ENCODE data around the gene GLUD2. TPM values are rescaled to one million over a fixed set of nuclear protein-coding genes. Genes with fewer than 3 reads are reported as not detected.
"Not testable (repeated sequence)": the region's sequence is repeated elsewhere in the genome, so short reads cannot be mapped to it uniquely, and the experiment has no call there.

The GLUD2 gene
- total RNA-seq, 1 experiment from 2014 or later = 0.55 TPM

DNA sequence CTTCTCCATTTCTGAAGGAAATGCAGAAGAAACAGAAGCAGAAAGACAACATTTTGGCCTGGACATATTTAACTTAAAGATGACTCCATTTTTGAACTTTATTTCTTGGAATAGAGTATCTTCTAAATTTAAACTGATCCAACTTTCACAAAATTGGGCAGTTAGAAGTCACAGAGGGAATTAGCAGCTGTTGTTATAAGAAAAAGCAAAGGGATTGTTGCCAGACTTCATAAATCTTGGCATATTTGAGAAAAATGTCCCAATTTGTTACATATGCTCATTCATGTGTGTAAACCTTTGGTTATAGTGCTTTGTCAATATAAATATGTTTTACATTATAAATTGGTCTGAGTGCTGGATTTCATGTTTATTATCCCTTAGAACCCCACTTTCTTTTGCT lies 3.4 kb downstream of the GLUD2 start:
- H3K4me1 ChIP-seq (replicated peaks) = no peaks in the 10 kb centered on the region
- no peak overlapping the region for H3K4me3 ChIP-seq
- no peak for DNase-seq (ENCODE audit: low read depth in 1 of 2, low spot score in 2 of 2)
- H3K36me3 ChIP-seq = no peaks in the 10 kb centered on the region
- H3K9me3 ChIP-seq (replicated peaks) = no peaks in the 10 kb centered on the region
- no peak overlapping the region for H3K27ac ChIP-seq
- H3K27me3 ChIP-seq (replicated peaks) = no peaks in the 10 kb centered on the region

DNA sequence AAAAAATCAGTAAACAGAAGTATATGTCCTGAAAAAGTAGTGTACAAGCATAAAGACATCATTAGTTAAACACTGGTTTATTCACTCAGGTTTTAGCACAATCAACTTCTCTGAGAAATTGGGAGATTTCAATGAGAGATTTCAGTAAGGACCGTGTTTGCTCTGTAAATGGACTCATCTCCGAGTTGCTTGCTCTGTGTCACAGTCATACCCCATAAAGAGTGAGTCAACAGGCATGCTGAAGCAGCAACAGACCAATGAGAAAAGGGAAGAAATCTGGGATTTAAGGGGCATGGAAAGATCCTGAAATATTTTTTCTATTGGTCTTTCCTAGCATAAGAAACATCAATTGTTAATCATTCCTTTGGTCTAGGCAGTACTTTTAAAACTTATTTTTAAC lies 4.7 kb downstream of the GLUD2 start:
- no peak for DNase-seq (ENCODE audit: low read depth in 1 of 2, low spot score in 2 of 2)
- Histone ChIP-seq H3K27ac (no peak overlapping the region), H3K27me3 (replicated peaks) (no peaks in the 10 kb centered on the region), H3K36me3 (no peaks in the 10 kb centered on the region), H3K4me3 (no peak overlapping the region), H3K4me1 (replicated peaks) (no peaks in the 10 kb centered on the region), H3K9me3 (replicated peaks) (no peaks in the 10 kb centered on the region)

DNA sequence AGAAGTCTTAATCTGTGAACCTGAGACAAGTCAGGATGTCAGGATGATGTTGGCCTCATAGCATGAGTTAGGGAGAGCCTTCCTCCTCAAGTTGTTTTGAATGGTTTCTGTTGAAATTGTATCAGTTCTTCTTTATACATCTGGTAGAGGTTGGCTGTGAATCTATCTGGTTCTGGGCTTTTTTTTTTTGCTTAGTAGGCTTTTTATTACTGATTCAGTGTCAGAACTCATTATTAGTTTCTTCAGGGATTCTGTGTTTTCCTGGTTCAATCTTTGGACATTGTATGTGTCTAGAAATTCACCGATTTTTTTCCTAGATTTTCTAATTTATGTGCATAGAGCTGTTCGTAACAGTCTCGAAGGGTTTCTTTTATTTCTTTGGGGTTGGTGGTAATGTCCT lies 14.9 kb downstream of the GLUD2 start:
- no peaks in the 10 kb centered on the region for H3K36me3 ChIP-seq
- no peaks in the 10 kb centered on the region for H3K27me3 ChIP-seq (replicated peaks)
- DNase-seq (ENCODE audit: low read depth in 1 of 2, low spot score in 2 of 2) = no peak
- H3K9me3 ChIP-seq (replicated peaks) = no peaks in the 10 kb centered on the region
- H3K27ac ChIP-seq = no peak overlapping the region
- no peak overlapping the region for H3K4me3 ChIP-seq
- H3K4me1 ChIP-seq (replicated peaks) = no peaks in the 10 kb centered on the region

DNA sequence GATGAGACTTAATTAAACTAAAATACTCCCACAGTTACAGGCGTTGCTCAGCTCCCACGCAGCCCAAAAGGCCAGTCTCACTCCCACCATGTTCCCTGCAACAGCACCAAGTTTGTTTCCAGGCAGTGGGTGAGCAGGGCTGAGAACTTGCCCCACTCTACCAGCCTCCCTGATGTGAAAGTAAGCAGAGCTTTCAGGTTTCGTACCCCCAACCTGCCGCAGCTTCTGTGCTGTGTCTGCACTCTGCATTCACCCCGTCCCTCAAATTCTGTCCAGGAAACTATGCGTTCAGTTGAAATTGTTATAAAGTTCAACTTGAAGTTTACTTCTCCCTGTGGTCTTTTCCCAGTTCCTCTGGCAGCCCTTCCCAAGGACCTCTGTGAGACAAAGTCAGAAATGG lies 17.2 kb downstream of the GLUD2 start:
- no peaks in the 10 kb centered on the region for H3K36me3 ChIP-seq
- H3K4me1 ChIP-seq (replicated peaks) = no peaks in the 10 kb centered on the region
- no peaks in the 10 kb centered on the region for H3K9me3 ChIP-seq (replicated peaks)
- H3K27ac ChIP-seq = no peak overlapping the region
- no peak overlapping the region for H3K4me3 ChIP-seq
- H3K27me3 ChIP-seq (replicated peaks) = no peaks in the 10 kb centered on the region
- DNase-seq (ENCODE audit: low read depth in 1 of 2, low spot score in 2 of 2) = no peak

DNA sequence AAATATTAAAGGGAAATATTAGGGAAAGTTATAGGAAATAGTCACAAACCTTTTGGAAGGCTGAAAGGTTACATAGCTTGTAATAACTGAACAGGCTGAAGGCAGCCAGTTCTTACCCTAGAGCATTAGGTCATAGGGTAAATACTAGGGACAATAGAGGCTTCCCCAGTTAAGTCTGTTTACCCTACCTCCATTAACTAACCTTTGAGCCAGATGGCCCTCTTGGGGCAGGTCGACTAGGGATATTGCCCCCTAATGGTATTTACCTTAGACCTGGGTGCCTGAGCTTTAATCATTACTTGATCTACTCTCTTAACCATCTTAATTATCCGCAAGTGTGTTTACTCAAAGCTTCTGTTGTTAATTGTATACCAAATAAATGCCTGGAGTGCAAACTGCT lies 36.8 kb downstream of the GLUD2 start:
- not testable (repeated sequence) for H3K4me1 ChIP-seq (replicated peaks); H3K36me3 ChIP-seq; H3K4me3 ChIP-seq; H3K9me3 ChIP-seq (replicated peaks); H3K27me3 ChIP-seq (replicated peaks); DNase-seq (ENCODE audit: low read depth in 1 of 2, low spot score in 2 of 2); H3K27ac ChIP-seq

DNA sequence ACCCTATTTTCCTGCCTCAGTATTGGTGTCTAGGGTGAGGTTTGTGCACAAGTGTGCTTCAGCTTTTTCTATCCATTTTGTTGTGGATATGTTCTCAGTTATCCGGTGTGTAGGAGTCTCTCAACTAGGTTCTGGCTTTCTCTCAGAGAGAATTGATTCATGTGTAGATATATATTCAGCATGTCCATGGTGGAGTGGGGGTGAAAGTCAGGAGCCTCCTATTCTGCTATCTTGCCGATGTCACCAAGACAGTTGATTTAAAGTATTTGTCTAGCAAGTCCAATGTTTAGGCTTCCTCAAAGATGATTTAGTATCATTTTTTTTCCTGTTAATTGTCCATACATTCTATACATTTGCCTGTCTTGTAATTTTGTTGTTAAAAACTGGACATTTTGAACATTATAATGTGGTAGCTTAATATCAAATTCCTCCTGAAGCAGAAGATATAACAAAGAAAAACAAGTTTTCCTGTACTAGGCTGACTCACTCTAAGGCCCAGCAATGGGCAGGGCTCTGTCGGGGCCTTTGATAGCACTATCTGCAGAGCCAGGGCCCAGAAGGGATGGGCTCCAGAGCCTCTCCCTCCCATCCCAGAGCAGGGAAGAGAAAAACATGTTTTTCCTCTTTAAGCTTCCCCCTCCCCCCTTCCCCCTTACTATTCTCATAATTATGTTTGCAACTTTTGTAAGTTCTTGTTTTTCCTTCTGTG lies 37.6 kb downstream of the GLUD2 start:
- Histone ChIP-seq H3K9me3 (replicated peaks) (no peaks in the 10 kb centered on the region), H3K36me3 (no peaks in the 10 kb centered on the region), H3K4me1 (replicated peaks) (no peaks in the 10 kb centered on the region), H3K4me3 (no peak overlapping the region), H3K27ac (no peak overlapping the region), H3K27me3 (replicated peaks) (no peaks in the 10 kb centered on the region)
- DNase-seq (ENCODE audit: low read depth in 1 of 2, low spot score in 2 of 2) = no peak

DNA sequence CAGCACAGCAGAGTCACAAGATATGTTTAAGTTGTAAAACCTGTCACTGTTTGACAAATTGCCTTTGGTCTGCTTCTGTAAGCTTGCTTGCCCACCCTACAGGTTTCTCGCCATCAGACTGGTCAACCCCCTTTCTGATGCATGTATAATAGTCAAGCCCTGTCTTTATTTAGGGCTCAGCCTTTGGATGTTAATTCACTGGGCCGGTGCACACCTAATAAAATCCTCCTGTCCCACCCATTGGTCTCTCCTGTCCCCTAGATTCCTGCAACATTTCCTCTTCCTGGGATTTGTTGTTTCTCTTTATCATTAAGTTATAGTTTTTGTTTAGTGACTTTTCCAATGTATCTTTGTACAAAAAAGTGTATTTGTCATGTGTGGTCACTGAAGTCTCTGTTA lies 38.2 kb downstream of the GLUD2 start:
- H3K27ac ChIP-seq = no peak overlapping the region
- DNase-seq (ENCODE audit: low read depth in 1 of 2, low spot score in 2 of 2) = no peak
- no peaks in the 10 kb centered on the region for H3K4me1 ChIP-seq (replicated peaks)
- no peaks in the 10 kb centered on the region for H3K27me3 ChIP-seq (replicated peaks)
- no peaks in the 10 kb centered on the region for H3K36me3 ChIP-seq
- no peaks in the 10 kb centered on the region for H3K9me3 ChIP-seq (replicated peaks)
- no peak overlapping the region for H3K4me3 ChIP-seq

DNA sequence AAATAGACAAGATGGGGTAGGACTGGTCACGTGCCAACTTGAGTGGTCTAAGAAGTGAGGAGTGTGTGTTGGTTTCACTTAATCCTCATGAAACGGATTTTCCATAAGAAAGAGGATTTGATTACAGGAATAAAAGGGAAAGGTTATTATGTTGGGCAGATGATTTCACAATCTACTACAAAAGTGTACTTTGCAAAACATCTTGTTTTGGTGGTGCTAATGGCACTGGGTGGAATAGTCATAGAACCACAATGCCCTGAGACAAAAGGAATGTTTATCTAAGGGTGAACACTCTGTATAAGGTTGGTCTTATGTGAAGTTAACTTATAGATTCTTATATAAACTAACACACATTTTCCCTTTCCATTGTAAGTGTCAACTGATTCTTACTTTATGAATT lies 45.6 kb downstream of the GLUD2 start:
- no peak for DNase-seq (ENCODE audit: low read depth in 1 of 2, low spot score in 2 of 2)
- Histone ChIP-seq H3K27ac (no peak overlapping the region), H3K27me3 (replicated peaks) (no peaks in the 10 kb centered on the region), H3K36me3 (no peaks in the 10 kb centered on the region), H3K4me3 (no peak overlapping the region), H3K4me1 (replicated peaks) (no peaks in the 10 kb centered on the region), H3K9me3 (replicated peaks) (no peaks in the 10 kb centered on the region)

Other genes with a start within 250 kb of the GLUD2 start
- not detected in 2 replicates for gene CT47B1, start 171.7 kb upstream of the GLUD2 start, total RNA-seq (2014; rRNA removed; shearing (Covaris generic))
- gene CT47A11, start 110.5 kb upstream of the GLUD2 start, total RNA-seq (2014; rRNA removed; shearing (Covaris generic)) = not detected in 2 replicates
- gene CT47A10, start 105.6 kb upstream of the GLUD2 start, total RNA-seq (2014; rRNA removed; shearing (Covaris generic)) = not detected in 2 replicates
- gene CT47A9, start 100.7 kb upstream of the GLUD2 start, total RNA-seq (2014; rRNA removed; shearing (Covaris generic)) = not detected in 2 replicates
- not detected in 2 replicates for gene CT47A8, start 95.9 kb upstream of the GLUD2 start, total RNA-seq (2014; rRNA removed; shearing (Covaris generic))
- gene CT47A7, start 91.0 kb upstream of the GLUD2 start, total RNA-seq (2014; rRNA removed; shearing (Covaris generic)) = not detected in 2 replicates
- not detected in 2 replicates for gene CT47A6, start 86.1 kb upstream of the GLUD2 start, total RNA-seq (2014; rRNA removed; shearing (Covaris generic))
- not detected in 2 replicates for gene CT47A5, start 81.3 kb upstream of the GLUD2 start, total RNA-seq (2014; rRNA removed; shearing (Covaris generic))
- not detected in 2 replicates for gene CT47A4, start 76.4 kb upstream of the GLUD2 start, total RNA-seq (2014; rRNA removed; shearing (Covaris generic))
- not detected in 2 replicates for gene CT47A3, start 71.5 kb upstream of the GLUD2 start, total RNA-seq (2014; rRNA removed; shearing (Covaris generic))
- gene CT47A2, start 66.7 kb upstream of the GLUD2 start, total RNA-seq (2014; rRNA removed; shearing (Covaris generic)) = not detected in 2 replicates
- not detected in 2 replicates for gene CT47A1, start 61.9 kb upstream of the GLUD2 start, total RNA-seq (2014; rRNA removed; shearing (Covaris generic))

Data from SJSA1 (cell line).